SU-DHL-6 (cell line): ENCODE measurements around the gene SORL1.

Source experiments
- CTCF ChIP-seq: fragments of 200-600 bp; sonication (generic); IDR thresholded peaks from one replicate; pipeline ENCODE4 v1.5.1; 2017; ENCODE audit warnings: antibody characterized with exemption, mild to moderate bottlenecking, low read length, moderate library complexity; ENCODE audit not compliant: insufficient read depth, poor library complexity, severe bottlenecking
- EZH2phosphoT487 ChIP-seq: fragments of 200-600 bp; sonication (generic), shearing (Covaris generic); conservative IDR thresholded peaks from 2 replicates; pipeline ENCODE4 v1.6.1; 2018; ENCODE audit warnings: mild to moderate bottlenecking, antibody characterized with exemption, low read length, moderate library complexity, mixed read lengths

- TF ChIP-seq CTCF (no peak), EZH2phosphoT487 (no peak)
These were observed 12.8 kb upstream of the SORL1 start for GRCh38 chr11:121439337-121439736.
